ENCODE data around the gene LRBA.
A peak's percentile ranks its signal among the peaks of the same experiment; 100 is the strongest.
"Not testable (repeated sequence)": the region's sequence is repeated elsewhere in the genome, so short reads cannot be mapped to it uniquely, and the experiment has no call there.

Gene LRBA

DNA sequence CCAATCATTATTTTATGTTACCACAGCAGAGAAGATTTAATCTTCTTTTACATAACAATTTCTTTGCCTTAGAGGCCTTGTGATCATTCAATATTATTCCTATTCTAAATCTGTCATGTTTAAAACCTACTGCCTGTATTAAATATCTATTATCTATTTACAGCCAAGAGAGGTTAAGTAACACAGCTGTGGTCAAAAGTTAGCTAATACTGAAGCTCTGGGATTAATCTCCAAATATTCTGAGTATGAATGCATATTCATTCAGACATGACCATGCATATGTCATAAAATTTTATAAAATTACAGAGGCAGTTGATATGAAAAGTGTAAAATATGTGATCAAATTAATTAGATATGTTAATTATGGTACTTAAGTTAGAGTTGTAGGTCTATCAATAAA, 621.0 kb downstream of the LRBA start:
- DNase-seq: no peak

DNA sequence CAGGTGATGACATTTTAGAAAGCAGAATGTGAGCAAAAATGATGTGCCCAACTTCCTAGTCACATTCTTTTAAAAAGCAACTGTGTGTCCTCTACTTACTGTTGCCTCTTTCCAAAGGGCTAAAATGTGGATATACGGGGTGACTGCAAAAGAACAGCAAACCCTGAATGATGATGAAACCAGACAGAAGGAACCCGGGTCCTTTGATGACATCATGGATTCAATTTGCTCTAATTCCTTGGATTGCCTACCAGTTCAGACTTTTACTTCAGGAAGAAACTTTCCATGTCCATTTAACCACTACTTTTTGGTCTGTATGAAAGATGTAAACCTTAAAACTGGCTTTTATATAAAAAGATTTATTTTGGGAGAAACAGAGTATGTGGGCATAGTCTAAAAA, 624.0 kb downstream of the LRBA start:
- DNase-seq: no peak

DNA sequence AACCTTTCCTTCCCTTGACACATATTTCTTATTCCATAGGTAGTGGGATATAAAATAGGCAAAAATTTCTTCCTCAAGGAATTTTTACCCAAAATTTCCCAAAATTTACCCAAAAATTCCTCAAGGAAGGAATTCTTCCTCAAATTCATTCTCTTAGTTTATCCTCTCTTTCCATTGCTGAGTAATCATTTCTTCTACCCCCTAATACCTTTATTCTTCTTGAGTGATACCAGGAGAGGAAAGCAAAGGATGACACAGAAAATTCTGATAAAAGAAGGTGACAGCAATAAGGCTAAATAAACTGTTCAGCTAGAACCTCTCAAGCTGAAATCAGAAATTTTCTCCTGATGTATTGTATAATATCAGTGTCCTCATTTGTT, 624.6 kb downstream of the LRBA start:
- no peak for DNase-seq

DNA sequence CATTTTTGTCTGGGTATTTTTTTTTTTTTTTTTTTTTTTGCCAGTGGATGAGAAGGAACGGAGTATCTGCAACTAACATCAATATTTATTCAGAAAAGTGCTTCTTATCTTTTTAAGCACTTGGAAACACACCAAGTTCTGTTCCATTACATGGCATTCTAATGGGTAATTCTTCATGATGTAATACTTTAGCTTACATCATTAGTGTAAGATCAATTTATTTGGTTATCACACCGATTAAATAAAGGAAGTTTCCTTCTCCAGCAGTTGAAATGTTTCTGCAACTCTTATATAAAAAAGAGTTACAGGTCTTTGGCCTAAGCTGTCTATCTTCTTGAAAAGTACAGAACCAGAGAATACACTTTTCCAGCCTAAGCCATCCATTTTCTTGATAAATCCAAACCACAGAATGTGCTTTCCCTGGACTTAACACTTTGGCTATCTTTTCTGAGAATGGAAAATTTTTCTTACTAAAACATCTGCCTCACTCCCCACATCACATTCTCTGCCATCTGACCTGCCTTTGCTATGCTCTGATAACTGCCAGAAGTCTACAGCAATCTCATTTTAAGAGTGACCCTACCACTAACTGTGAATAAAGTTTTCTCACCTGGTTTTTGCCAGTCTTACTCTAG, 625.1 kb downstream of the LRBA start:
- DNase-seq: no peak

DNA sequence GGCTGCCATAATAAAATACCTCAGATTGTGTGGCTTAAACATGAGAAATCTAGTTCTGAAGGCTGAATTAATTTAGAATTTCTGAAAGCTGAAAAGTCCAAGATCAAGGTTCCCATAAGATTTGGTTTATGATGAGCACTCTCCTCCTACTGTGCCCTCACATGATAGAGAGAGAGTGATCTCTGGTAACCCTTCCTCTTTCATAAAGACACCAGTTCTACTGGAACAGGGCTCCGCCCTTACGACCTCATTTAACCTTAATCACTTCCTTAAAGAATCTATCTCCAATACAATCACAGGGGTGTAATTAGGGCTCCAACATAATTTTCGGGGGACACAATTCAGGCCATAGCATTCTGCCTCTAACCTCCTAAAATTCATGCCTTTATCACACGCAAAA, 627.1 kb downstream of the LRBA start:
- no peak for DNase-seq

DNA sequence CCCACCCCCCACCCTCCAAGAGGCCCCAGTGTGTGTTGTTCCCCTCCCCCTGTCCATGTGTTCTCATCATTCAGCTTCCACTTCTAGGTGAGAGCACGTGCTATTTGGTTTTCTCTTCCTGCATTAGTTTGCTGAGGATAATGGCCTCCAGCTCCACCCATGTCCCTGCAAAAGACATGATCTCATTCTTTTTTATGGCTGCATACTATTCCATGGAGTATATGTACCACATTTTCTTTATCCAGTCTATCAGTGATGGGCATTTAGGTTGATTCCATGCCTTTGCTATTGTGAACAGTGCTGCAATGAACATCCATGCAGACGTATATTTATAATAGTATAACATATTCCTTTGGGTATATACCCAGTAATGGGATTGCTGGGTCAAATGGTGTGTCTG, 628.7 kb downstream of the LRBA start:
- DNase-seq: not testable (repeated sequence)

DNA sequence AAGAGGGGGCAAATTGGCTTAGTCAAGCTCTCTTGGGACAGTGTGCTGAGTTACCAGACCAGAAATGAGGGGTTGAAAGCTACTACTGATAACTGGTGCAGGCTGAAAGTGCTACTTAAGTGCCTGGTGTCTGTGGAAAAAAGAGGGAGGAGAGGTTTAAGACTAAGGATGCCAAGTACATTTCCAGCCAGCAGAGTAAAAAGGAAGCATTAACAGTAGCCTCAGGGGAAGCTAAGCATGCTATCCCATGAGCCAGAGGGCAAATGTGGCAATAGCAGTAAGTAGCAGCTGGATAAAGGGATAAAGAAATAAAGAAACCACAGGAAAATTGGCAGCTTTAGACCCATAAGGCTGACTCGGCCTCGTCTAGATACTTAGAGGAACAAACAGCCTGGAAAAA, 629.5 kb downstream of the LRBA start:
- DNase-seq: no peak

DNA sequence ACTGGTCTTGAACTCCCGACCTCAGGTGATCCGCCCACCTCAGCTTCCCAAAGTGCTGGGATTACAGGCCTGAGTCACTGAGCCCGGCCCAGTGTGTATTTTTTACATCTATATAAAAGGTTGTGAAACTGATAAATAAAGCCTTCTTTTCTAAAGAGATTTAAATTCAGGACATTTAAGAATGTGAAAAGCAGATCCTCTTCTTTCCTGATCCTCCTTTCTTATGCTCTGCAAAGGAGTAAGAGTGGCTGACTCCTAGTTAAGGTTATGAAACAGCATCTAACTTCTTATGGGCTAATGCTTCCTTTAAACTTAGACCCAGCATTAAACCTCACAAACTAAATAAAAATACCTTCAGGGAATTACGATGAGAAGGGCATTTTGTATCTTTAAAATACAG, 630.8 kb downstream of the LRBA start:
- DNase-seq: no peak

DNA sequence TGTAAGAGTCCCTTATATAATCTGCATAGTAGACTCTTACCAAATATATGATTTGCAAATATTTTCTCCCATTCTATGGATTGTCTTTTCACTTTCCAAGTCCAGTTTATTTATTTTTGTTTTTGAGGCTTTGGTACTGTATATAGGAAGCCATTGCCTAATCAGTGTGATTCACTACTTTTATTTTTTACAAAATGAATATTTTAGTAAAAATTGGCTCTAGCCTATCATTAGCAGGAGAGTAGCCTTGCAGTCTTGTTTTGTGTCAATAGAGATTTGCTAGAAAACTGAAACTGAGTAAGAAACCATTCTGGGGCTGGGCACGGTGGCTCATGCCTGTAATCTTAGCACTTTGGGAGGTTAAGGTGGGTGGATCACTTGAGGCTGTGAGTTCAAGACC, 633.1 kb downstream of the LRBA start:
- no peak for DNase-seq

DNA sequence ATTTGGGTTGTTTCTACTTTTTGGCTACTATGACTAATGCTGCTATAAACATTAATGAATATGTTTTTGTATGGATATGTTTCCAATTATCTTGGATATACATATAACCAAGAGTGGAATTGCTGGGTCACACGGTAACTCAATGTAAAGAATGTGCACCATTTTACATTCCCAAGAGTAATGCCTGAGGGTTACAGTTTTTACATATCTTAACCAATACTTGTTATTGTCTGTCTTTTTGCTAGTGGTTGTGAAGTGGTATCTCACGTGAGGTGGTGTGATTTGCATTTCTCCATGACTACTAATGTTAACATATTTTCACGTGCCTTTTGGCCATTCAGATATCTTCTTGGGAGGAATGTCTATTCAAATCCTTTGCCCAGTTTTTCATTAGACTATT, 633.5 kb downstream of the LRBA start:
- DNase-seq: peak; percentile 19 to 47

DNA sequence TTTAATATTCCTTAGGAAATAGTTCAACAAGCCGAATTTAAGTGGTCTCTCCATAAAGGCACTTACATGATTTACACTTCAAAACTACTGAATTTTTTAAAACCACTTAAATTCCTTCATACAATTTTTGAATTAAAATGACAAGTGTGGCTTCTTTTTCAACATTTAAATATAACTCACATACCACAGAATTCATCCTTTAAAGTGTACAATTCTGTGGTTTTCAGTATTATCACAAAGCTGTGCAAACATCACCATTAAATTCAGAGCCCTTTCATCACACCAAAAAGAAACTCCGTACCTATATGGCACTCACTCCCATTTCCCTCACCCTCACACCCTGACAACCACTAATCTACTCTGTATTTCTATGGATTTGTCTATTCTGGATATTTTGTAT, 634.0 kb downstream of the LRBA start:
- DNase-seq: no peak

DNA sequence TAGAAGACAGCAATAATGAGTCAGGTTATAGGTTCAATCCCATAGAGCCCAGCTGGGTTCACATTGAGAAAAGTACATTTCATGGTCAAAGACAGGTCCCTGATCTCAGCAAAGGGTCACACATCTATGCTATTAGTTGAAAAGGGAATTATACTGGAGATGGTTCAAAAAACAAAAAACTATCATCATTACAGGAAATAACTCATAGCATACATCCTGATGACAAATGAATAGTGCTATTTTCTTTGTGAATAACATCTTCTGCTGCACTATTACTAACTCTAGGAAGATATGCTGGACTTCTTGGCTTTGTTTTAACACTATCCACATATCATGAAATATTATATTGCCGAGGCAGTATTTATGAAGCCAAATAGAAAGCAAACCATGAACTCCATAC, 635.6 kb downstream of the LRBA start:
- no peak for DNase-seq

DNA sequence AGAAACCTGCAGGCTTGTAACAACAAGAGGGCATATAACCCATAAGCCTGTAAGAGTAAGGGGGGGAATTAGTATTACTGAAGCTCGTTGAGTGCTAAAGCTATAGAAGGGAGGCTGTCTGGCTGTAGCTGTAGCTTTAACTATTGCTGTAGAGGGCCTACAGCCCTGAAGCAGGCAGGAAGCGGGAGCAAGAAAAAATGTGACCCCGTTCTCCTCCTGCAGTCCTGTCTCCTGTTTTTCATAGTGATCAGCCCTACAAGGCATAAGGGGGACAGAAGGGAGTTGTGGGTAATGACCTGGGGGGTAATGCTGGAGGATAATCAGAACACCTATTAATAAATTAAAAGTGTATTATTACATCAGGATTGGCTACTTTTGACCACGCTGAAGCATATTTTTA, 640.1 kb downstream of the LRBA start:
- no peak for DNase-seq

DNA sequence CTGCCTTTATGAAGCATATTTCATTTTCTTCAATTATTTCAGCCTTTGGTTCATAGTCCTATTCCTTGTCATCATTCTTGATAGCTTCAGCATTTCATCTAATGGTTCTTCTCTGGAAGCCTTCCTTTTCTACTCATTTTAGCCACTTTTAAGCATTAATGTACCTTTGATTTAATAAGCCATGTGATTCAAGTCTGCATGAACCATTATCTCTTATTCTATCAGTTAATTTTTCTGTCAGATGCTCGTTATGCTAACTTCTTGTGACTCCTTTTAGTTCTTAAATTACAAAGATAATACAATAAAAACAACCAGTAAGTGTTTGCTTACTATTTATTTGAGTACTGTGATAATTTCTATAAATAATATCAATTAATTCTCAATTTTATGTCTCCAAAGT, 643.2 kb downstream of the LRBA start:
- DNase-seq: no peak

DNA sequence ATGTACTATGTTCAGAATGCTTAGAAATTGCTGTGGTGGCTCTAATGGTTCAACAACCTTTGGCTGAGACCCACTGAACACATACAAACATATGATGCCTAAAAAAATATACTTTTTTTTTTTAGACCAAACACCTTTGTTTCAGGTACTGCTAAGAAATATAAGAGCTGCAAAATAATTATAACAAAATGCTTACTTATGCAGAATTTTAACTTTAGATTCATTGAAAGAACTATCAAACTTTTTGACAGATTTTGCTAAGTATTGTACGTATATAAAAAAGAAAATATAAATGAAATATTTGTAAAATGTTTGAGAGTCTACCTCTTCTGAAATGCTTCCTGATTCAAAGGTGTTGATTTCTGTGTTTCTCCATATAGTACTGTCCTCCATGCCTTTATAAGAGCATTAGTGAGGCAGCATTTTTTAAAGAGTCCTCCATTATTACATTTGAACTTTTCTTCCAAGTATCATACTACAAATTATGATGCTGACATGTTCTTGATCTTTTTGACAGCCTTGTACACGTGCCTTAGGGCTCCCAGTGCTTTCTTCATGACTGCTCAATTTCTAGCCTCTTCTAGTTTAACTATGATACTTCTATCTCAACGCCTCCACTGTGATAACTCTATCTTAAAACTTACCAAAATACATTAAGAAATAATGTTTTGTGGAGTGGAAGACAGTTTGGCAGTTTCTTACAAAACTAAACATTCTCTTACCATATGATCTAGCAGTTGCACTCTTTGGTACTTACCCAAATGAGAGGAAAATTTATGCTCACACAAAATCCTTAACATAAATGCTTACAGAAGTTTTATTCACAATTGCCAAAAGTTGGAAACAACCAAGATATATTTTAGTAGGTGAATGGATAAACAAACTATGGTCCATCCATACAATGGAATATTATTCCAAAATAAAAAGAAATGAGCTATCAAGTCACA, 645.4 kb downstream of the LRBA start:
- DNase-seq: no peak

DNA sequence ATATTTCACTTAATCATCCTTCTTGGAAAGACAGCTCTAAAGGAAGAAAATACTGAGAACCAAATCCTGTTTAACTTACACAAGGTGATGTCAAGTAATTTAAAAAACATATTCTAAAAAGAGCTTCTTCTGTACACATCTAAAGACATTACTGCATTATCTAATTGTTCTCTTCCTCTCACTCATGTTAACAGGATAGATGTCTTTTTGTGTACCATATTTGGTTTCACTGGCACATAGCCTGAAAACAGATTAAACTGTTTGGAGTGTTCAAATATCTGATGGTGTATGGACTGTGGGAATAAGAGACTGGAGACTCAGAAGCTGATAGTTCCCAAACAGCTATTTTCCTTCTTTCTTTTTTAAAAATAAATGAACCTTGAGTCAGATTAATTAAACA, 646.4 kb downstream of the LRBA start:
- no peak for DNase-seq

DNA sequence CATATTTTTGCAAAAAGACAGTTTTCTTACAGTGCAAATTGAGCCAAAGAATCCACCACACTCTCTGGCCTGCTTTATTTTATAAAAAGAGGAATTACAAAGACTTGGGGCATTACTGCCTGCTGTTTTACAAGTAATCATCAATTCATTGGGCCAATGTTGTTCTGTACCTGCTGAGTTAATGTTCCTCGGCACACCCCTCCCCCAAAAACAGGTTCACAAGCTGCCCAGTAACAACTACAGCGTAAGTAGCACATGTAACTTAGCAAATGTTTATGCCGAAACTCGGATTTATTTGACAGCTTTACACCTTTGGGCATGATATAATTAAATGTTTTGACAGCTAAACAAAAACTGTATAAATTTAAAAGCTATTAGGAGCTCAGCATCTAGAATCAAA, 647.8 kb downstream of the LRBA start:
- DNase-seq: no peak

DNA sequence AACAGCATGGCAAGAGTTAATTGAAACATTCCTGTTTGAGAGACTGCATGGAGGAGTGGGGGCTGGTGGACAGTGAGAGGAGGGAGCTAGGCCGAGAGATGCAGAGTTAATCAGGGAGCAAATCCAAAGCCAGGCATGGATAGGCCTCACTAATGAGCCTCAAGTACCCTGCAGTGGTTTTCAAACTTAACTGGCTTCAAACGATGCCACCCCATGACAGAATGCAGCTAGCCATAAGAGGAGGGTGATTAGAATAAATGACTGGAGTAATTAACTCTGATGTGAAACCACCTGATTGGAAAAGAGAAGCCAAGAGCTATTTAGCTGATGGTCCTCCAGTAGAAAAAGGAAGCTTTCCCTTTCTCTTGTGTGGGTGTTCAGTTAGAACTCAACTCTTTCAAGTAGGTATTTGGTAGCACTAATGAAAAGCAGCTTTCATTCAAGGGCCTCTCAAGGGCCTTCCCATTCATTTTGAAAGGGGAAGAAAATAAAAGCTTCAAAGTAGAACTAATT, 648.5 kb downstream of the LRBA start:
- DNase-seq: no peak

DNA sequence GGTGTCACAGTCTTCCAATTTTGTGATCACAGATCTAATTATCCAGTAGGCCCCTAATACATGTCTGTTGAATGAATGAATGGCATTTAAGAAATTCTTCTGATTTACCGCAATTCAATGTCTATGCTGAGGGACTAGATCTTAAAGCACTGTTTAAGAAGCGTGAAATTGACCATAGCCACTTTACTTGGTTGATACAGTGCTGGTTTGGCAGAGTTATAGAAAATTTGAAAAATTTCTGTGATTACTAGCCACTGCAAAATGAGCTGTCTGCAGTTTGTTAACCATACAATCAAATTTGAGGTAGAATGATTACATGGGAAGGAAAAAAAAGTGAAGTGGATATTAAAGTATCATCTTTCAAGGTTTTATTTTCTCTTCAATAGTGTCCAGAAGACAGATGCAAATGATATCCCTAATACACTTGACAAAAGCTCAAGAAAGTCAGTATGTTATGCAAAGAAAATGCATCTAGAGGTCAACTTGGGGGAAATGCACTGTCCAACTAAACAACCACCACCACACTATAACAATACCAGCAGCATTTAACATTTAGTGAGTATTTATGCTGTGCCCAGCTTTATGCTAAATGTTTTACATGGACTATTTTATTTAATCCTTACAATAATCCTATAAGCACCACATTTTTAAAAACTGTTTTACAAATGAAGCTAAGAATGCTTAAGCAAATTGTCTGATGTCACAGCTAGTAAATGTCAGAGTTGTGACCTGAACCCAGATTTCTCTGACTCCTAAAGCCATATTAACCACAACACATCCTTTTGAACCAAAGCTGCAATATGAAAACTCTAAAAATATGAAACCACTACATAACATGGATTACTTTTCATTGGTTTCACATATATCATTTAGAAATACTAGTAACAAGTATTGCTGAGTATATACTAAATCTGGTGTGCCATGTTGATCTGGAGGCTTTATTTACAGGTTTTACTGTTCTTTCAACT, 651.1 kb downstream of the LRBA start:
- DNase-seq: no peak

DNA sequence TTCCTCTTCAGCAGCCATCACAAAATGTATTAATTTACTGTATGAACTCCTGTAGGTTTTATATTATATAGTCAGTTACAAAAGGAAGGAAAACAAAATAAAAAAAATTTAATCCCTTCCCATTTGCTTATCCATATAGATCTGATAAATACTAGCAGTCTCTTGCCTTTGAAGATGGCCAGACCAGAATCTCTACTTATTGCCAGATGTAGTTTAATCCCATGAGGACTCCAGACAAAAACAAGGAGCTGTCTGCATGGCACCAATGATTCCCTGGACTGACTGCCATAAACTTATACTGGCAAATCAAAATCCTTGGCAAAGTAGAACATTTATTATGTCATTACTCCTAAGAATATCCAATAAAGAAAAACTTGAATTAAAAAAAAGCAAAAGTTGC, 656.4 kb downstream of the LRBA start:
- no peak for DNase-seq

DNA sequence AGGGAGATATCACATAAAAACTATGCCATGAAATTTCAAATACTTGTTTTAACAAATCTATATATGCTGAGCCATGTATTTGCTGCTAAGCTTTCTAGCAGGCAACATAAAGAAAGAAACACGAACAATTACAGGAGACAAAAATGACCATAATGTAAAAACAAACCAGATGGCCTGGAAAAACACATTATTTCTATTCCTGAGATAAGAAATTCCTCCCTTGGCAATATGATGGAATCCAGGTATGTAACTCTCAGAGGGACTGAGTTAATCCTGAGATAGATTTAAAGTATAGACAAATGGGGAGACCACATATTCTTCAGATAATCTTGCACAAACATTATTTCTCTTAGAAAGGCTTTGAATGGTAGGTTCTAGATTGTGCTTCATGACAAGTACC, 657.3 kb downstream of the LRBA start:
- no peak for DNase-seq

DNA sequence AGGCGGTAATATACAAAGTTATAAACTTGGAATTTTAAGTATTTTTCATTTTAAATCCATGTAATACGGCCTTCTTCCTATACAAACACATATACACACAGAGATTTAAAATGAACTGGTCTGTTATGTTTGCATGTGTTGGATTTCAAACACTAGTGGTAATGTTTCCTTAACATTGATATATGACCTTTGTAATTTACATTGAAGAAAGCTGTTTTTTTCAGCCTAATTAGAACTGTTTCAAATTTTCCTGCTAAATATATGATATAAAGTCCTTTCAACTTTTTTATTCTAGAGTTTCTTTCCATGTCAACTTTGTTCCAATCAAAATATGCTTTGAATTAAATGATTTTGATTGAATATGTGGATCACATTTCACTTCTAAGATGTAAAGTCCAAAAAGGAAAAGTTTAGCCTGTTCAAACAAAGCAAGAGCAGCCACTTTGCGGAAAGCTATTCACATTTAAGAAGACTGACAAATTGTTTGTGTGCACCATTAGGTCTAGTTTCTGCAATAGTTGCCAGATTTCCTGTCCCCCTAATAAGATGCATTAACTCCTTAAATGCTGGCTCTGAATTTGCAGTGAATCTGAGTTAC, 659.1 kb downstream of the LRBA start:
- no peak for DNase-seq

DNA sequence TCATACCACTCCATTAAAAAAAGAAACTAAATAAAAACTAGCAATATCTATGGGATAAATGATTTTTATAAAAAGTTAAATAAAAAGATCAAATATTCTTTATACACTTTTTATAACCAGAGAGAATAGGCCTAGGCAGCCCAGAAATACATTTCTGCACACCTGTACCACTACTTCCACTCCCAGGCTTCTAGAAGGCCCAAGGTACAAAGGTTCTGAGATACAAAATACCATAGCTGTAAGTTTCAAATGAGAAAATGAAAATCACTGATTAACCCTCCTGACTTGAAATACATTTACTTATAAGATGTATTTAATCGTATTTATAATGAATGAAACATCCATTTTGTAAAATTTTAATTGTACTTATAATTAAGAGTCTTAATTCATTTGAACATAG, 659.7 kb downstream of the LRBA start:
- DNase-seq: no peak

Measured in NCI-H526 (cell line).